ENCODE data around the gene COL6A5.
"Not testable (repeated sequence)": the region's sequence is repeated elsewhere in the genome, so short reads cannot be mapped to it uniquely, and the experiment has no call there.

COL6A5 gene

GRCh38 chr3:130429713-130430023, 84.2 kb downstream of the COL6A5 start:
- no peaks in the 10 kb centered on the region for H4K20me1 ChIP-seq (ENCODE audit: low read depth, low read length)
- H3K9me3 ChIP-seq (ENCODE audit: insufficient read depth, low read length) = no peaks in the 10 kb centered on the region
- no peaks in the 10 kb centered on the region for H3K9me2 ChIP-seq (replicated peaks; ENCODE audit: insufficient read depth, low read length)
- no peaks in the 10 kb centered on the region for H3K36me3 ChIP-seq (ENCODE audit: low read length)
- H3K4me3 ChIP-seq (ENCODE audit: insufficient read depth, low read length, poor library complexity, severe bottlenecking) = no peak overlapping the region
- no peaks in the 10 kb centered on the region for H3K27me3 ChIP-seq (ENCODE audit: low read length)
- H3K79me2 ChIP-seq (ENCODE audit: insufficient read depth, low read length) = no peaks in the 10 kb centered on the region
- no peak overlapping the region for H3K9ac ChIP-seq (ENCODE audit: low read length)
- H2AFZ ChIP-seq (ENCODE audit: low read depth, low read length, severe bottlenecking) = no peak overlapping the region
- TF ChIP-seq EZH2phosphoT487 (conservative IDR thresholded peaks at IDR 0.05; ENCODE audit: low read length) (no peak), CTCF (IDR thresholded peaks at IDR 0.05; ENCODE audit: insufficient read depth, low read length, poor library complexity, severe bottlenecking) (no peak)
- no peak overlapping the region for H3K27ac ChIP-seq (ENCODE audit: low read depth, low read length)
- H3K4me2 ChIP-seq (ENCODE audit: low read depth, low read length, poor library complexity, severe bottlenecking) = no peak overlapping the region
- H3F3A ChIP-seq (ENCODE audit: insufficient read depth) = no peaks in the 10 kb centered on the region

GRCh38 chr3:130430266-130430665, 84.8 kb downstream of the COL6A5 start:
- Histone ChIP-seq H3K9ac (ENCODE audit: low read length) (no peak overlapping the region), H3K36me3 (ENCODE audit: low read length) (no peaks in the 10 kb centered on the region)

DNA sequence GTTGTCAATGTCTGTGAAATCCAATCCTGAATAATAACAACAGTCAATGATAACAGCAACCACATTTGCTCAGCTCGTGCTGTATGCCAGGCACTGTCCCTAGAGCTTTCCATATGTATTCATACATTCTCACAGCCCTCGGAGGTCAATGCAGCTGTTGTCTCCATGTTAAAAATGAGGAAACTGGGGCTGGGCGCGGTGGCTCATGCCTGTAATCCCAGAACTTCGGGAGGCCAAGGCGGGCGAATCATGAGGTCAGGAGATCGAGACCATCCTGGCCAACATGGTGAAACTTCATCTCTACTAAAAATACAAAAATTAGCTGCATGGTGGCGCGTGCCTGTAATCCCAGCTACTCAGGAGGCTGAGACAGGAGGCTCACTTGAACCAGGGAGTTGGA, 86.6 kb downstream of the COL6A5 start:
- not testable (repeated sequence) for H2AFZ ChIP-seq (ENCODE audit: low read depth, low read length, severe bottlenecking); H3K4me2 ChIP-seq (ENCODE audit: low read depth, low read length, poor library complexity, severe bottlenecking); H3K27me3 ChIP-seq (ENCODE audit: low read length); H3F3A ChIP-seq (ENCODE audit: insufficient read depth); H3K79me2 ChIP-seq (ENCODE audit: insufficient read depth, low read length); H4K20me1 ChIP-seq (ENCODE audit: low read depth, low read length); H3K9me3 ChIP-seq (ENCODE audit: insufficient read depth, low read length); H3K9ac ChIP-seq (ENCODE audit: low read length); H3K27ac ChIP-seq (ENCODE audit: low read depth, low read length); H3K4me3 ChIP-seq (ENCODE audit: insufficient read depth, low read length, poor library complexity, severe bottlenecking); H3K36me3 ChIP-seq (ENCODE audit: low read length); H3K9me2 ChIP-seq (replicated peaks; ENCODE audit: insufficient read depth, low read length)

More at GRCh38 chr3:130430266-130430665, 84.8 kb downstream of the COL6A5 start:
- no peak overlapping the region for H2AFZ ChIP-seq (ENCODE audit: low read depth, low read length, severe bottlenecking)
- H3K27ac ChIP-seq (ENCODE audit: low read depth, low read length) = no peak overlapping the region
- no peaks in the 10 kb centered on the region for H3F3A ChIP-seq (ENCODE audit: insufficient read depth)
- no peaks in the 10 kb centered on the region for H3K27me3 ChIP-seq (ENCODE audit: low read length)
- TF ChIP-seq CTCF (IDR thresholded peaks at IDR 0.05; ENCODE audit: insufficient read depth, low read length, poor library complexity, severe bottlenecking) (no peak), EZH2phosphoT487 (conservative IDR thresholded peaks at IDR 0.05; ENCODE audit: low read length) (no peak)
- H4K20me1 ChIP-seq (ENCODE audit: low read depth, low read length) = no peaks in the 10 kb centered on the region
- no peak overlapping the region for H3K4me2 ChIP-seq (ENCODE audit: low read depth, low read length, poor library complexity, severe bottlenecking)
- no peak overlapping the region for H3K4me3 ChIP-seq (ENCODE audit: insufficient read depth, low read length, poor library complexity, severe bottlenecking)
- no peaks in the 10 kb centered on the region for H3K79me2 ChIP-seq (ENCODE audit: insufficient read depth, low read length)
- no peaks in the 10 kb centered on the region for H3K9me3 ChIP-seq (ENCODE audit: insufficient read depth, low read length)
- H3K9me2 ChIP-seq (replicated peaks; ENCODE audit: insufficient read depth, low read length) = no peaks in the 10 kb centered on the region

- no peak overlapping the region for H3K9ac ChIP-seq (ENCODE audit: low read length)
- no peak overlapping the region for H3K27ac ChIP-seq (ENCODE audit: low read depth, low read length)
- H3K79me2 ChIP-seq (ENCODE audit: insufficient read depth, low read length) = no peaks in the 10 kb centered on the region
- no peaks in the 10 kb centered on the region for H3K9me3 ChIP-seq (ENCODE audit: insufficient read depth, low read length)
- H3K4me3 ChIP-seq (ENCODE audit: insufficient read depth, low read length, poor library complexity, severe bottlenecking) = no peak overlapping the region
- H2AFZ ChIP-seq (ENCODE audit: low read depth, low read length, severe bottlenecking) = no peak overlapping the region
- H4K20me1 ChIP-seq (ENCODE audit: low read depth, low read length) = no peaks in the 10 kb centered on the region
- TF ChIP-seq CTCF (IDR thresholded peaks at IDR 0.05; ENCODE audit: insufficient read depth, low read length, poor library complexity, severe bottlenecking) (no peak), EZH2phosphoT487 (conservative IDR thresholded peaks at IDR 0.05; ENCODE audit: low read length) (no peak)
- H3K27me3 ChIP-seq (ENCODE audit: low read length) = no peaks in the 10 kb centered on the region
- H3K9me2 ChIP-seq (replicated peaks; ENCODE audit: insufficient read depth, low read length) = no peaks in the 10 kb centered on the region; the same call in 1 of the 2 replicates
- no peaks in the 10 kb centered on the region for H3F3A ChIP-seq (ENCODE audit: insufficient read depth)
- H3K4me2 ChIP-seq (ENCODE audit: low read depth, low read length, poor library complexity, severe bottlenecking) = no peak overlapping the region
- no peaks in the 10 kb centered on the region for H3K36me3 ChIP-seq (ENCODE audit: low read length)
Observed at GRCh38 chr3:130433306-130433705, 87.8 kb downstream of the COL6A5 start.
